ENCODE data around the gene PRDM15.

The PRDM15 gene, protein sequence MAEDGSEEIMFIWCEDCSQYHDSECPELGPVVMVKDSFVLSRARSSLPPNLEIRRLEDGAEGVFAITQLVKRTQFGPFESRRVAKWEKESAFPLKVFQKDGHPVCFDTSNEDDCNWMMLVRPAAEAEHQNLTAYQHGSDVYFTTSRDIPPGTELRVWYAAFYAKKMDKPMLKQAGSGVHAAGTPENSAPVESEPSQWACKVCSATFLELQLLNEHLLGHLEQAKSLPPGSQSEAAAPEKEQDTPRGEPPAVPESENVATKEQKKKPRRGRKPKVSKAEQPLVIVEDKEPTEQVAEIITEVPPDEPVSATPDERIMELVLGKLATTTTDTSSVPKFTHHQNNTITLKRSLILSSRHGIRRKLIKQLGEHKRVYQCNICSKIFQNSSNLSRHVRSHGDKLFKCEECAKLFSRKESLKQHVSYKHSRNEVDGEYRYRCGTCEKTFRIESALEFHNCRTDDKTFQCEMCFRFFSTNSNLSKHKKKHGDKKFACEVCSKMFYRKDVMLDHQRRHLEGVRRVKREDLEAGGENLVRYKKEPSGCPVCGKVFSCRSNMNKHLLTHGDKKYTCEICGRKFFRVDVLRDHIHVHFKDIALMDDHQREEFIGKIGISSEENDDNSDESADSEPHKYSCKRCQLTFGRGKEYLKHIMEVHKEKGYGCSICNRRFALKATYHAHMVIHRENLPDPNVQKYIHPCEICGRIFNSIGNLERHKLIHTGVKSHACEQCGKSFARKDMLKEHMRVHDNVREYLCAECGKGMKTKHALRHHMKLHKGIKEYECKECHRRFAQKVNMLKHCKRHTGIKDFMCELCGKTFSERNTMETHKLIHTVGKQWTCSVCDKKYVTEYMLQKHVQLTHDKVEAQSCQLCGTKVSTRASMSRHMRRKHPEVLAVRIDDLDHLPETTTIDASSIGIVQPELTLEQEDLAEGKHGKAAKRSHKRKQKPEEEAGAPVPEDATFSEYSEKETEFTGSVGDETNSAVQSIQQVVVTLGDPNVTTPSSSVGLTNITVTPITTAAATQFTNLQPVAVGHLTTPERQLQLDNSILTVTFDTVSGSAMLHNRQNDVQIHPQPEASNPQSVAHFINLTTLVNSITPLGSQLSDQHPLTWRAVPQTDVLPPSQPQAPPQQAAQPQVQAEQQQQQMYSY

DNA sequence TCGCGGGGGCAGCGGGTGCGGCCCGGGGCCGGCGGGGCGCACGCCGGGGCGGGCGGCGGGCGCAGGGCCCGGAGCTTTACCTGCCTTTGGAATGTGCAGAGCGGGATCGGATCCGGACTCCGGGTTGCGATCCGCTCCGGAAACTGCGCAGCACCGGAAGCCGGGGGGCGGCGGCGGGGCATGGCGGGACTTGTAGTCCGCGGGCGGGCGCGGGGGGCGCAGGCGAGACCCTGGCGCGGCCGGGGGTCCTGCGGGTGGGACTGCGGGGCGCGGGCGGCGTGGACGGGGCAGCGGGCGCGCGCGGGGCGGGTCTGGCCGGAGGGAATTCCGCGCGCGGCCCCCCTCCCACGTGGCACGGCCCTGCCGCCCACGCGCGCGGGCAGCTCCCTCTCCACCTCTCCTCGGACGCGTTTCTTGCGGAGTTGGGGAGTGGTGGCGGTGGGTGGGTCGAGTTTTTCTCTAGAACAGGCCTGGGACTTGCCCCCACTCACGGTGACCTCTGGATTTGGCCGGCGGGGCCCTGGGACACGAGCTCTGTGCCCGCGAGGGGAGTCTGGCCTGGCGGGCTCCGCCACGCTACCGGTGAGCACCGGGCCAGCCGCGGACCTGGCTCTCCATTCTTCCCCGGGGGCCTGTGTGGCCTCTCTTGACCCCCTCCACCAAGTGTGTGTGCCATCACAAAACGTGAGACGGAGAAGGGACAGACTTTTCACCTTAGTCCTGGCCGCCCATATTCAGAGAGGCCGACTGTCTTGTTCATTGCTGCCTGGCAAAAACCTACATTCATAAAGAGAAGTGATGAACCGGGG is at the start of gene PRDM15:
TSS of gene PRDM15 (minus strand) at position 155 of the 809 bp plus-strand sequence. CDS start 18,981 bp downstream, outside the sequence.
- DNase-seq (ENCODE audit: low spot score) = peak; percentile 47

DNA sequence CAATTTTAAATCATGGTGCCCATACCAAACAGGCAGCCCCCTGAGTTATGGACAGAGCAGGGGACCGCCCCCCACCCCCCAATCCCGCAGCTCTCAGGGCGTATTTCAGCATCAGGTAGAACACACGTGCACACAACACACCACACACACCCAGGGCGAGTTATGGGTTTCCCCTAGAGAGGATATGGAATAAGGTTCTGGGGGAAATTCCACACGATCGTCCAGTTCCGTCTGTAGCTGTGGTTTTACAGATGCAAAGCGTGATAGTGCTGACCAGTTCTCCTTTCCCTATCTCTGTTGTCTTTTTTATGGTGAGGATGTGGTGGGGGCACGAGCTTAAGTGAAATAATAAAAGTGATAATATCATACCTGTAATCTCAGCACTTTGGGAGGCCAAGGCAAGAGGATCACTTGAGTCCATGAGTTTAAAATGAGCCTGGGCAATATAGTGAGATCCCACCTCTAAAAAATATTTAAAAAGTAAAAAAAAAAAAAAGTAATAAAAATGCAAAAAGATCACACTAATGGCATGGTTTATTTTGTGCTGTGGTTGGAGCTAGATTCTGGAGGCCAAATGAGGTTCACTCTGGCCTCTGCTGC is 49.6 kb upstream of the PRDM15 start:
- DNase-seq (ENCODE audit: low spot score) = no peak

DNA sequence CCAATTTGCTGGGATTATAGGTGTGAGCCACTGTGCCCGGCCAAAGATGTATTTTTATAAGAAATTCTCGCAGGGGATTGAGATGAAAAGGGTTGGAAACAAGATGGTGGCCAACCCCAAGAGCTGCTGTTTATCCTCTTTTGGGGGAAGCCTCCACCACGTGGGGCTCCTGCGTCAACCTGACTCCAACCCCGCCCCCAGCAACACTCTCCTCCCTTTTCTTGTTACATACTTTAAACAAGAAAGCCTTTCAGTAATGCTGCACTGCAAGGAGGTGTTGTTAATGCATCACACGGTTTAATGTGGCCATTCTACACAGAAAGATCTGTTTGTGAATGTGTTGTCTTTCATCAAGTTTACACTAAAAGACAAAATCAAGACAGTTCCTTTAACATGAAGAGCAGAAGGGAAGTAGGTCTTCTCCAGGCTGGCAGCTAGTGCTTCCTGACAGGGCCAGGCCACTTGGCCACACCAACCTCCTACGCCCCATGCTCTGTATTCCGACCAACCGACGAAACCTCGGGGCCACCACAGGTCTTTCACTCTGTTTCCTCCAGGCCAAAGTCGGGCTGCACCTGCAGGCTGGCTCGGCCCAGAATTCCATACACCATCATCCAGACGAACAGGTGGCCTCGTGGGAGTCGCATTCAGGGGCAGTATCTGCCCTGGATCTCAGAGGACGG is 48.7 kb upstream of the PRDM15 start:
- DNase-seq (ENCODE audit: low spot score) = peak; percentile 20

DNA sequence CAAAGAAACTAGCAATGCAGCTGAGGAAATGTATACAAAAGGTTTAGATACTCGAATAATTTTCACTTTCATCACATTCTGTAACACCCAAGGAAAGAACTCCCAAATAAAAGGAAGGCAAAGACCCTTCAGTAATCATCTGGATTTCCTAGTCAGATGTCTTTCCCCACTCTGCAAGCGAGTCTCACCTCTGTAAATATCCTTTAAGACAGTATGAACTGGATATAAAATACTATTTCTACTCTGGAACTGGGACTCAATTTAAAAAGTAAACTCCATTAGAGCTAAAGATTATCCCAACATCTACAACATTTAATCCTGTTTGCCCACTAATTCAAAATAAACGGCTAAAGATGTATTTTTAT is 47.6 kb upstream of the PRDM15 start:
- no peak for DNase-seq (ENCODE audit: low spot score)

DNA sequence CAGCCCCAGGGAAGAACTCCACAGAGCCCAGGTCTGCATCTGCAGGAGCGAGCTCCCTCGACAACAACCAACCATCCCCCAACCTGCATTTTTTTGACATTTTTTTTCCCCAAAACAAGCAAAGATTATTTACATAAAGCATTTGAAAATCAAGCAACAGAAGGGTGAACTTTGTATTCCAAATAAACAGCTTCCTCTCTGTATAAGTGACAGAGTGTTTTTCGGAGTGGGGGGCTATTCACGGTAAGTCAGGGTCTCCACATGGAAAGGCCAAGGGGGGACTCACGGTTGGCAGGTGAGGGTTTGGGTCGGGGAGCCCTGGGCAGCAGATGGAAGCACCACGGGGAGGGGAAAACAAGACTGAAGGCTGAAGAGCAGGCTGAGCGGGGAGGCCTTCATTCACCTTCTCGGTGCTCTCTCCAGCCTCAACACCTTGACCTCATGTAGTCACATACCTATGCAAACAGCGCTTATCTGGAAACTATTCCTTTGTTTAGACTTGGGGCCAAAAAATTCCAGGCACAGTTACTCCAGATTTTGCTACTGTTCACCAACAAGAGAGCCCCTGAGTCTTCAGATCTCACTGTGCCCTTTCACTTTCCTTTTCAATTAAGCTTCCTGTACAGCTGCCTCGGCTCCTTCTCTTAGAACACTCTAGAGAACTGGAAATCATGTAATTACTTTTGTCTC is 47.1 kb upstream of the PRDM15 start:
- peak; percentile 67 for DNase-seq (ENCODE audit: low spot score)

DNA sequence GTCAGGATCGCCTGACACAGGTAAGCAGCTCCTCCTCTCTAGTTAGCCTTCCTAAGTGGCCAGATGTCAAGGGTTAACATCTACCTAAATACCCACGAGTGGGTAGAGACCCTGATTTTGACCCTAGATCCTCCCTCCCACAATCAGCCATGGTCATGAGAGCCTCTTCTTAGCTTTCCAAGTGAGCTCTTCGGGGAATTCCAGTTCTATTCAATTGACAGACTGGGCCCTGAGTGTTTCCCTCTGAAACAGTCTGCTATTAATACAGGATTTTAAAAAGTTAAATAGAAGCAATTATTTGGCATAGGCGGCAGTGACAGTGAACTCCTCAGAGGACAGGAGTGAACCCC is 46.6 kb upstream of the PRDM15 start:
- DNase-seq (ENCODE audit: low spot score) = no peak

DNA sequence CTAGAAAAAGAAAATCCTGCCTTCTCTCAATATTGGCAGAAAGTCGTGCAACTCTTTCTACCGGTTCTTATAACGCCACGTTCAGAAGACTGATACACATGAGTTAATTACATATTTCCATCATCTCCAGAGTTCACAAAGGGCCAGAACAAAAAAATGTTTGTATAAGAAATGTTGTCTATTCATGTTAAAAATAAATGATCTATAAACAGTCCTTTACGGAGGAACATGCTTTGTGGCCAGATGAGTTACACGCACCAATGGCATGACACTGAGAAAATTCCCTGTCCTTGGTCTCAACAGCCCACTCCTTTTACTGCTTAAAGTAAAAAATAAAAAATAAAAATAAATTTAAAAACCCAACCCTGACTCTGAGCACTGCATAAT is 45.2 kb upstream of the PRDM15 start:
- DNase-seq (ENCODE audit: low spot score) = no peak

DNA sequence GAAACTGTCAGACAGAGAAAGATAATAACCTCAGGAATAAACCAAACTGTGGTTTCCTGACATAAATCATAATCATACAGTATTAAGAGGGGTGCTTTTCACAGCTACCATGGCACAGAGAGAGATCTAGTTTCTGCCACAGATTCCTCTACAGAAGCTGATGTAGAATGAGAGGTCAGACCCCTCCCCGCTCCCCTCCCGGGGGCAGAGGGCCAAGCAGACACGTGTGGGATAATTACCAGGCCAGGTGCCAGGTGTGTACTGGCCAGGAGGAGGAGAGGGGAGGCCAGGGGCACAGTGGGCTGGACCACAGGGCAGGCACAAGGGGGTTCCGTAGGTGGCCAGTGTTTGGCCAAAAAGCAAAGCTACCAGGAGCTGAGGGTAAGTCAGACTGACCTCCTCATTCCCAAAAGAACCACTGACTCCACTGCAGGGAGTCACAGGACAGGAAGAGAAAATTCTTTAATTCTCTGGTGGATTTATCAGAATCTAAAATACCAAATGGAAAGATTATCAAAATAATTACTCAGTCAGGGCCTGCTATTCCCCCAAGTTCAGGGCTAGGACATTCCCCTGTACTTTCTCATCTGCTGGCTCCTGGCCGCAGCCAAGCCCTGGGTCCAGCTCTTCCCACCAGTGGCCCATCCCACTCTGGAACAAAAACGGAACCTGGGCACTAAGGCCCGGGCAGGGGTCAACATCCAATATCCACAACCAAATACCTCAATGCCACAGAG is 44.7 kb upstream of the PRDM15 start:
- no peak for DNase-seq (ENCODE audit: low spot score)

DNA sequence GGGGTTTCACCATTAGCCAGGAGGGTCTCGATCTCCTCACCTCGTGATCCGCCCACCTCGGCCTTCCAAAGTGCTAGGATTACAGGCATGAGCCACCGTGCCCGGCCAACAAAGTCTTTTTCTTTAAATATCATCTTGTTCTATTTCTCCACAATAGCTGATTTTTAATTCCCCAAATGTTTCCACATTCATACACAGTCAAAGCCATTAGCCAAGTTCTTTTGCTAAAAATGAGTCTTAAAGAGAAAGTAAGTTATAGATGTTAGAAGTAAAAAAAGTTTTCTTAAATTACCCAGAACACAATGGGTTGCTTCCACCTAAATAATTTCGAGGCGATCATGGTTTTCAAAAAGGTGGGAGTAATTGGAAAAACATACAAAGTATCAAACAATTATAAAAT is 44.0 kb upstream of the PRDM15 start:
- no peak for DNase-seq (ENCODE audit: low spot score)

DNA sequence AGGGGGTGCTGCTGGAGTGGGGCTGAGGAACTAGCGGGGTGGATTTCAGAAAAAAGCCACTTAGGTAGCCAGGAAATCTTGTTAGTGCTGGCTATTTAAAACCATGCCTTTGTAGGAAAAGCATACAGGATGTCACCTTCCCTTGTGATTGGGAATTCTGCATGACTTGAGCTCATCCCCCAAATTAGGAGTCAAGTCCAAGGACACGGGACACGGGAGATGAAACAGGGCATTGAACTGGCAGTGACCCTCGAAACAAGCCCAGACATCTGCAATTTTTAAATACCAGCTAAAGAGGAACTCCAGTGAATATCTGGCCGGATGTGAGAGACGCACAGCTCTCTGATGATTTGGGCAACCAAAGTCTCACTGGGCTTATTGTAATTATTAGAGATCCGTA is 41.9 kb upstream of the PRDM15 start:
- DNase-seq (ENCODE audit: low spot score) = no peak

DNA sequence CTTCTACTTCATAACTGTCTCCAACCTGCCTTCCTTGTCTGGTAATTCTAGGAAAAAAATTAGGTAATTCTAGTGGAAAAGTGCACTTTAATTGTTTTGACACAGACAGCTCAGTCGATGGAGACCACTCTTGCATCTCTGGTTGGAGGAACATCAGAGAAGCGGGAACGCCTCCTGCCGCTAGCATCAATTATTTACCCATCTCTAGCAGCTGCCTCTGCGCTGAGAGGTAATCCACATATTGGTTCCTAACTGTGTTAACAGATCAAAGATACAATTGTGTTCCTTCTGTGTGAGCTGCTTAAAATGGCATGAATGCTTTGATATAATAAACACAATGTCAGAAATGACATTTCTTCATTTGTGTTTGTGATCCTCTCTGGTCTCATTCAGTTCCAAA is 41.3 kb upstream of the PRDM15 start:
- no peak for DNase-seq (ENCODE audit: low spot score)

DNA sequence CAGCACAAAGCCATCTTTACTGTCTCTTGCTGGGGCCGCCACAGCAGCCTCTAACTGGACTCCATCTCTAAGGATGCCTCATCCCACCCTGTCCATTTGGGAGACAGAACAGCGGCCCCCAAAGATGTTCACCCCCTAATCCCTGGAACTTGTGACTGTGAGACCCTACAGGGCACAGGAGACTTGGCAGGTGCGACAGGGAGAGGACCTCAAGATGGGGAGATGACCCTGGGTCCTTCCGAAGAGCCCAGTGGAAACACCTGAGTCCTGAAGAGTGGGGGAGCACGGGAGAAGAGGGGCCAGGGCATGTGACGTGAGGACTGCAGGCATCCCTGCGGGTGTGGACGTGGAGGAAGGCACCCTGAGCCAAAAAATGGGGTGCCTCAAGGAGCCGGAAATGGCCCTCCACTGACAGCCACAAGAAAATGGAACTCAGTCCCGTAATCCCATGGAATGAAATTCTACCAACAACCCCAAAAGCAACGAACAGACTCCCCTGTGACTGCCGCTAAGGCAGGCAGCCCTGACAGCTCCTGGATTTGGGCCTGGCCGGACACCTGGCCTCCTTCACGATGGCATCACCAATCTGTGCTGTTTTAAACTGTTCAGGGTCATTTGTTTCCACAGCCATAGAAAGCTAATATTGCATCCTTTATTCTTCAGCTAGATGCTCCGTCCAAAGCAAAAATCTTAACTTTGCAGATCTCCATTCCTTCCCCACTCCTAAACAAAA is 40.7 kb upstream of the PRDM15 start:
- DNase-seq (ENCODE audit: low spot score) = no peak

DNA sequence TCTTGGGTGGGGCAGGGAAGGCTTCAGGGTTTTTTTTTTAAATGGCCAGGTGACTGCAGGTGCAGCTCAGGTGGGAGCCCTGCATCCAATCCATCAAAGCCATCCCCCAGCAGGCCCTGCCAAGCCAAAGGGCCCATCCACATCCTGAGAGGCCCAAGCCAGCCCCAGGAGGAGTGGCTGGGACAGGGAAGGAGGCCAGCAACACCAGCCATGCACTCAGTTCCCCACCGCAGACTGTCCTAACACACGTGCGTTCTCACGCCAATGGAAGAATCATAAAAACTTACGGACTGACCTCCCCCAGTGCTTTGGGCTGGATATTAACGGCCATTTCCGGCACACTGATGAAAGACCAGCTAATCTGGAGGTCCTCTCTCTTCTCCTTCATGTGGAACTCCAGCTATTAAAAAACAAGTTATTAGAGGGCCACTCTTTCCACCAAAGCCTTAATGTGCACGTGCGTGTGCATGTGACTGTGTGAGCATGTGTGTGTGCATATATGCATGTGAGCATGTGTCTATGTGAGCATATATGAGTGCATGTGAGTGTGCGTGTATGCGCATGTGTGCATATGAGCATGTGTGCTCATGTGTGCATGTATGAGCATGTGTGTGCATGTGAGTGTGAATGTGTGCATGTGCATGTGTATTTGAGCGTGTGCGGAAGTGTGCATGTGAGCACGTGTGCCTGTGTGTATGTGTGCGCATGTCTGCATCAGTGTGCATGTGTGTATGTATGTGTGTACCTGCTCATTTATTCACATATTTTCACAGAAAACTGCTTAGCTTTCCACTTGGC is 39.6 kb upstream of the PRDM15 start:
- DNase-seq (ENCODE audit: low spot score) = no peak

DNA sequence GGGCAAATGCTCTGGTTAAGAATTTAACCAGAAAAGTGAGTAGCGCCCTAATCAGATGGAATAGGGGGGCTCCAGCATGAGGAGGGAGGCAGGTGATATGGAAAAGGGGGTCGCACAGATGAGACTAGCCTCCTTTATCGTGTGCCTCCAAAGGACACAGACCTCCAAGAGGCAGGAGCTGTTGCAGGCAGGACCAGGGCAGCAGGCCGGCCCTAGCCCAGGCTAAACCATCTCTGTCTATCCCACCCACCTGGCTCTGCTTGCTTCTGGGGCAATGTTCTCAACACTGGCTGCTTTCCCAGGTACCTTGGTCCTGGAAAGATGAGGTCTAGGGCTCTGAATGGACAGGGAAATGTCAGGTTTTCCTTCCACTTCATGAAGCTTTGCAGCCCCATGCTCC is 38.4 kb upstream of the PRDM15 start:
- no peak for DNase-seq (ENCODE audit: low spot score)

DNA sequence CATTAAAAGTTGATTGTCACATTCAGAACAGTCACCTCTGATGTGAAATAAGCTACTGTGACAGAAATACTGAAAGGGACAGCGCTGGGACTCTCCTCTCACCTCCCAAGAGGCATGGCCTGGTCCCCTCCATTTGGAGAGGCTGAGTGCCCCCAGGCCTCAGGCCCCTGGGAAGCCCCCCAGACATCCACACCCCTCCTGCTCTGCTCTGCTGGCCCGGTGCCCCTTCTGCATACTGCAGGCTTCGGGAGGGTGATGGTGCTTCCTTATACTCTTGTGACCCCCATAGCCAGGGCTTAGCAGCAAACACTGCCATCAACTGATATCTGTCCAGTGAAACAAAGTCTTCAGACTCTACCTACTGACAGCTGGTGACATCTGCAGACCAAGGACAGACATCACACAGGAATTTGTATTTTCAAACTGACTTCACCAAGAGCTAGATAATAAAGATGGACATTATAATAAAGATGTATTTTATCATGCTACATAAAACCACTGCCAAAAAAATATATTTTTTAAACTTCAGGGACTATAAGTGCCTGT is 37.8 kb upstream of the PRDM15 start:
- DNase-seq (ENCODE audit: low spot score) = no peak

DNA sequence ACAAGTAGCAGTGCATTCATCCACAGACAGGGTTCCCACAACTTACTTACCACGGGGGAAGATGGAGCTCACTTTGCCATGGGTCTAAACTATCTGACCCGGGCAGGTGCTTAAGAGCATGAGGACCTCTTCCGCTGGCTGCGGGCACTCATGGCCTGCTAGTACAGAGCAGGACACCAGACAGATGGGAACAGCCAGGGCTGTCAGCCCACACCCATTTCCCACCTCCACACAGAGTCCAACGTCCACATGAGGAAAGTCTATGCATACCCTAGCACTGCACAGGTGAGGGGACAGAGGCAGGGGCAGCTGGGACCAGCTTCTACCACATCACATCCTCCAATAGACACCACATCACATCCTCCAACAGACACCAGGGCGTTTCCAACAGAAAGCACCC is 35.8 kb upstream of the PRDM15 start:
- DNase-seq (ENCODE audit: low spot score) = no peak

DNA sequence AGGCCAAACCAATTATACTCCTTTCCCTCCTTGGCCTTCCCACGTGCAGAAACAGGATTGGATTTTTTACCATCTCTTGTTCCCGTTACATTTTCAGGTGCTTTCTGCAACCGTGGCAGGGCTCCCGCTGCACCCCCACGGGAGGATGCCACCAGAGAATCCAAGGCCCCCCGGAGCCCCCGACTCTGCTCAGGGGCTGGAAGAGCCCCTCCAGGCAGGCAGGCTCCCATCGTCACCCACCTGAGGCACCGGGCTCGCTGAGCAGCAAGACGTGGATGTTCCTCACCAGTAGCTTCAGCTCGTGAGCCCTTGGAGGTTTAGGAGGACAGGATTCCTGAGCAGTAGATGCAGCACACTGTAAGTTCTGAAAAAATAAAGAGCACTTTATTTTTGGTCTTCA is 35.2 kb upstream of the PRDM15 start:
- DNase-seq (ENCODE audit: low spot score) = no peak

DNA sequence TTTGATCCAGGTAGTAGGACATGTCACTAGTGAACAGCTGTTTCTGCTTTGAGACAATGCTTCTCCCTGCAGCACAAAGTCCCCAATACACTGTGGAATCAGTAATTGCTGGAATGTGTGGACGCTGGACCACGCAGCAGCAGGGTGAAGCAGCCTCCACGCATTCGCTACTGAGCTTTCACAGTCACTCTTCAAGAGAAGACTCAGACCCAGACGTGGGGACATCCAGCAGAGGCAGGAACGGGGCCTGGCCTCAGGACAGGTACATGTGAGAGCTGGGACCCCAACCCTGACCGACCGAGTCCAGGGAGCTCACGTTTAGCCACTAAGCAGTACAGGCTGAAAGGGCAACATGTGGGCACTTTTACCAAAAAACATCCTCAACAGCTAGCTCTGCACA is 34.1 kb upstream of the PRDM15 start:
- no peak for DNase-seq (ENCODE audit: low spot score)

All from hematopoietic multipotent progenitor cell treated with erythropoietin and hydrocortisone succinate and interleukin-3 and kit ligand, for 17 days (in vitro differentiated cells).